NCI-H82 (cell line): ENCODE data around the gene IL10.
"Not testable (repeated sequence)": the region's sequence is repeated elsewhere in the genome, so short reads cannot be mapped to it uniquely, and the experiment has no call there.

Source experiments
- DNase-seq: peaks from one replicate; lab custom pipeline; 2025; lab: John Stamatoyannopoulos, UW

Gene IL10

GRCh38 chr1:206765771-206766170 lies 6.5 kb downstream of the IL10 start:
- DNase-seq, result not testable (repeated sequence)

GRCh38 chr1:206762741-206763364 lies 9.4 kb downstream of the IL10 start:
- not testable (repeated sequence) for DNase-seq

- peak; percentile 19 for DNase-seq
Observed at GRCh38 chr1:206761159-206761768, 11.0 kb downstream of the IL10 start.

- DNase-seq, result no peak
Observed at GRCh38 chr1:206760590-206760989, 11.7 kb downstream of the IL10 start.

GRCh38 chr1:206757524-206758266 lies 14.6 kb downstream of the IL10 start:
- DNase-seq, result no peak

- no peak for DNase-seq
Observed at GRCh38 chr1:206754011-206754410, 18.3 kb downstream of the IL10 start.

GRCh38 chr1:206753141-206753540 lies 19.2 kb downstream of the IL10 start:
- no peak for DNase-seq

- no peak for DNase-seq
Observed at GRCh38 chr1:206752481-206752880, 19.8 kb downstream of the IL10 start.

GRCh38 chr1:206751891-206752290 lies 20.4 kb downstream of the IL10 start:
- DNase-seq, result no peak

- DNase-seq, result no peak
Observed at GRCh38 chr1:206748348-206749030, 23.8 kb downstream of the IL10 start.

- no peak for DNase-seq
Observed at GRCh38 chr1:206745301-206745700, 27.0 kb downstream of the IL10 start.

GRCh38 chr1:206744683-206745082 lies 27.6 kb downstream of the IL10 start:
- DNase-seq, result no peak

GRCh38 chr1:206742719-206743383 lies 29.4 kb downstream of the IL10 start:
- DNase-seq, result no peak

- no peak for DNase-seq
Observed at GRCh38 chr1:206741142-206741701, 31.1 kb downstream of the IL10 start.

- no peak for DNase-seq
Observed at GRCh38 chr1:206739411-206740076, 32.8 kb downstream of the IL10 start.

GRCh38 chr1:206738370-206739366 lies 33.6 kb downstream of the IL10 start:
- DNase-seq, result peak; percentile 57

- no peak for DNase-seq
Observed at GRCh38 chr1:206737729-206738201, 34.5 kb downstream of the IL10 start.

- no peak for DNase-seq
Observed at GRCh38 chr1:206736878-206737728, 35.2 kb downstream of the IL10 start.

- DNase-seq, result peak; percentile 73
Observed at GRCh38 chr1:206735553-206736031, 36.7 kb downstream of the IL10 start.
